Measurements from ENCODE around the gene RIN3.

RIN3 gene

DNA sequence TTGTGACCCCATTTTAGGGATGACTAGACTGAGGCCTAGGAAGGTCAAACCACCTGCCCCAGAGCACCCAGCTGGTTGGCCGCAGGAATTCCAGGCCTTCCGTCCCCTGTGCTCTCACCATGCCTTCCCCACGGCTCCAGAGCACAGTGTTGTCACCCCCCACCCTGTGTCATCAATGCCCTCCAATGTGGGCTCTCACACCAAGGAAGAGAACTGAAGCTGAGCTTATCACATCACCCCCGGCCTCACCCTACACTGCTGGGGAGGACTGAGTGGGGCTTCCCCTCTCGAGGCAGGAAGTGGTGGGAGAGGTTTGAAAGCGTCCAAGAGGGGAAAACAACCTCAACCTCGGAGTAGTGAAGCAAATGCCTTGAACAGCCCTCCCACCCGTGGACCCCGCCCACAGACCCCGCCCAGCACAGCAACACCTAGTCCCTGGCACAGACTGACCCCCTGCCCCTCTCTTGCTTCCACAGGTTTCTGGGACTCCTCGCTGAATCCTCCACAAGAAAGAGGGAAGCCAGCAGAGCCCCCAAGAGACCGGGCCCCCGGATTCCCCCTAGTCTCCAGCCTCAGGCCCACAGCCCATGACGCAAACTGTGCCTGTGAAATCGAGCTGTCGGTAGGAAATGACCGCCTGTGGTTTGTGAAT, 137.7 kb downstream of the RIN3 start:
- H3K36me3 Mint-ChIP-seq (ENCODE audit: low read depth) = no peaks in the 10 kb centered on the region

GRCh38 chr14:92651758-92652406, 138.3 kb downstream of the RIN3 start:
- Mint-ChIP-seq H3K27me3 (ENCODE audit: low read depth) (no peaks in the 10 kb centered on the region), H3K9me3 (no peaks in the 10 kb centered on the region), H3K36me3 (ENCODE audit: low read depth) (no peaks in the 10 kb centered on the region), H3K27ac (no peak overlapping the region), H3K4me3 (no peak overlapping the region), H3K4me1 (peaks cover 7% of the 10 kb centered on the region)
- TF ChIP-seq CTCF (IDR thresholded peaks at IDR 0.05; ENCODE audit: unreplicated experiment in 3 of 3) = no peak

More for the DNA sequence above, 137.7 kb downstream of the RIN3 start:
- Mint-ChIP-seq H3K4me3 (no peak overlapping the region), H3K27me3 (ENCODE audit: low read depth) (no peaks in the 10 kb centered on the region), H3K4me1 (peaks cover 11% of the 10 kb centered on the region), H3K9me3 (no peaks in the 10 kb centered on the region), H3K27ac (no peak overlapping the region)
- TF ChIP-seq CTCF (IDR thresholded peaks at IDR 0.05; ENCODE audit: unreplicated experiment in 3 of 3) = no peak

DNA sequence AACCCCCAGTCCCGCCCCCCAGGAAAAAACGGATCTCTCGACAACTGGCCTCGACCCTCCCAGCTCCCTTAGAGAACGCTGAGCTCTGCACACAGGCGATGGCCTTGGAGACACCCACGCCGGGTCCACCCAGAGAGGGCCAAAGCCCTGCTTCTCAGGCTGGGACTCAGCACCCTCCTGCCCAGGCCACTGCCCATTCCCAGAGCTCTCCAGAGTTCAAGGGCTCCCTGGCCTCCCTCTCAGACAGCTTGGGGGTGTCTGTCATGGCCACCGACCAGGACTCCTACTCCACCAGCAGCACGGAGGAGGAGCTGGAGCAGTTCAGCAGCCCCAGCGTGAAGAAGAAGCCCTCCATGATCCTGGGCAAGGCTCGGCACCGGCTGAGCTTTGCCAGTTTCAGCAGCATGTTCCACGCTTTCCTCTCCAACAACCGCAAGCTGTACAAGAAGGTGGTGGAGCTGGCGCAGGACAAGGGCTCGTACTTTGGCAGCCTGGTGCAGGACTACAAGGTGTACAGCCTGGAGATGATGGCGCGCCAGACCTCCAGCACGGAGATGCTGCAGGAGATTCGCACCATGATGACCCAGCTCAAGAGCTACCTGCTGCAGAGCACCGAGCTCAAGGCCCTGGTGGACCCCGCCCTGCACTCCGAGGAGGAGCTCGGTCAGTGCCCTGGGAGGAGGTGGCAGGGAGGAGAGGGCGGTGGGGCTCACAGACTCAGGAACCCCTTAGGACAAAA, 139.0 kb downstream of the RIN3 start:
- H3K4me1 Mint-ChIP-seq = no peaks in the 10 kb centered on the region
- no peaks in the 10 kb centered on the region for H3K27me3 Mint-ChIP-seq (ENCODE audit: low read depth)
- H3K27ac Mint-ChIP-seq = no peak overlapping the region
- H3K4me3 Mint-ChIP-seq = no peak overlapping the region
- no peak for TF ChIP-seq CTCF (IDR thresholded peaks at IDR 0.05; ENCODE audit: unreplicated experiment in 3 of 3)
- no peaks in the 10 kb centered on the region for H3K9me3 Mint-ChIP-seq
- no peaks in the 10 kb centered on the region for H3K36me3 Mint-ChIP-seq (ENCODE audit: low read depth)

GRCh38 chr14:92653162-92653651, 139.6 kb downstream of the RIN3 start:
- H3K27me3 Mint-ChIP-seq (ENCODE audit: low read depth) = no peaks in the 10 kb centered on the region
- H3K27ac Mint-ChIP-seq = no peak overlapping the region
- no peak for TF ChIP-seq CTCF (IDR thresholded peaks at IDR 0.05; ENCODE audit: unreplicated experiment in 3 of 3)
- H3K36me3 Mint-ChIP-seq (ENCODE audit: low read depth) = no peaks in the 10 kb centered on the region
- H3K4me1 Mint-ChIP-seq = no peaks in the 10 kb centered on the region
- no peak overlapping the region for H3K4me3 Mint-ChIP-seq
- H3K9me3 Mint-ChIP-seq = no peaks in the 10 kb centered on the region

GRCh38 chr14:92654239-92654901, 140.8 kb downstream of the RIN3 start:
- Mint-ChIP-seq H3K9me3 (no peaks in the 10 kb centered on the region), H3K4me3 (no peak overlapping the region), H3K4me1 (no peaks in the 10 kb centered on the region)

More at GRCh38 chr14:92654239-92654901, 140.8 kb downstream of the RIN3 start:
- no peak for TF ChIP-seq CTCF (IDR thresholded peaks at IDR 0.05; ENCODE audit: unreplicated experiment in 3 of 3)
- no peaks in the 10 kb centered on the region for H3K27me3 Mint-ChIP-seq (ENCODE audit: low read depth)
- H3K27ac Mint-ChIP-seq = no peak overlapping the region
- no peaks in the 10 kb centered on the region for H3K36me3 Mint-ChIP-seq (ENCODE audit: low read depth)

Measured in nephron (organoid).